ENCODE data around the gene SCAANT1. TPM values are rescaled to one million over a fixed set of nuclear protein-coding genes. Genes with fewer than 3 reads are reported as not detected.

SCAANT1 gene
- not detected in 2 replicates for total RNA-seq

GRCh38 chr3:63911873-63912767 lies at the start of gene SCAANT1:
Gene SCAANT1 (minus strand): TSS chr3:63912383.

GRCh38 chr3:63863150-63864007 lies 48.8 kb downstream of the SCAANT1 start, which contains the start of the genes ATXN7 and THOC7:
Gene ATXN7 (plus strand): TSS chr3:63863867. CDS start chr3:63912599, 48,732 bp downstream.
Gene THOC7 (minus strand): TSS chr3:63863805. CDS start chr3:63863790, 15 bp downstream.

Small RNAs within 50 kb of the gene (small RNA-seq; reads per million reads assigned to genes)
- gene SCAANT1, result not detected

Other genes starting within 250 kb of the SCAANT1 start
- gene C3orf49, start 93.1 kb downstream of the SCAANT1 start, total RNA-seq, result not detected in 2 replicates
- gene THOC7, start 48.6 kb downstream of the SCAANT1 start, total RNA-seq, result 20.8 and 25.0 TPM in 2 replicates
- 19.8 and 33.6 TPM in 2 replicates for gene ATXN7, start 48.5 kb downstream of the SCAANT1 start, total RNA-seq
- 53.5 and 67.5 TPM in 2 replicates for gene PSMD6, start 111.1 kb upstream of the SCAANT1 start, total RNA-seq